Activated CD8-positive, alpha-beta T cell treated with anti-CD3 and anti-CD28 coated beads for 36 hours (primary cell): ENCODE results near the gene CAMTA1. TPM values are rescaled to one million over a fixed set of nuclear protein-coding genes. Genes with fewer than 3 reads are reported as not detected.

Experiments used
- ATAC-seq: fragments of 200-7000 bp; cut with Tn5 transposase; one replicate; pipeline ENCODE4 v1.10.0; 2021; ENCODE audit warnings: mild to moderate bottlenecking, moderate library complexity
- CTCF ChIA-PET: fragments of 350-600 bp; sonication (Branson Sonifier 250); formaldehyde crosslinking; loops from one replicate; lab custom pipeline; 2021; ENCODE audit warnings: antibody characterized with exemption; lab: Charles Lee
- POLR2A ChIA-PET: fragments of 350-600 bp; sonication (Branson Sonifier 250); formaldehyde crosslinking; loops from one replicate; lab custom pipeline; 2021; ENCODE audit warnings: antibody characterized with exemption; lab: Charles Lee
- DNase-seq: peaks from one replicate; pipeline ENCODE4 v3.0.0-alpha.2; 2020
- H3K27ac Mint-ChIP-seq: one replicate; pipeline ENCODE4 v1.8.0; 2021; ENCODE audit warnings: mild to moderate bottlenecking, mixed read lengths
- H3K27me3 Mint-ChIP-seq: one replicate; pipeline ENCODE4 v1.8.0; 2021; ENCODE audit warnings: mixed read lengths
- H3K36me3 Mint-ChIP-seq: one replicate; pipeline ENCODE4 v1.8.0; 2021; ENCODE audit warnings: low read depth, mixed read lengths
- H3K4me1 Mint-ChIP-seq: one replicate; pipeline ENCODE4 v1.8.0; 2021; ENCODE audit warnings: low read depth, mixed read lengths
- H3K4me3 Mint-ChIP-seq: one replicate; pipeline ENCODE4 v1.8.0; 2021; ENCODE audit warnings: mild to moderate bottlenecking, moderate library complexity, mixed read lengths
- H3K9me3 Mint-ChIP-seq: one replicate; pipeline ENCODE4 v1.8.0; 2021; ENCODE audit warnings: mixed read lengths
- intact Hi-C: fragments of 100-400 bp; cut with micrococcal nuclease; formaldehyde crosslinking; loops from one replicate; pipeline ENCODE4 v1.10.0; 2022
- total RNA-seq, 2 experiments: library from RNA; stranded (reverse); gene quantifications; one replicate each; pipeline ENCODE4 v1.2.3, GENCODE V29; 2021
- TF ChIP-seq, protein P1 (sequence below): fragments of 200-600 bp; IDR thresholded peaks from one replicate; pipeline ENCODE4 v1.8.0; 2022; ENCODE audit warnings: antibody characterized with exemption, mild to moderate bottlenecking

CAMTA1 gene
- total RNA-seq, 2 experiments from 2014 or later = 67.7 to 70.9 TPM

DNA sequence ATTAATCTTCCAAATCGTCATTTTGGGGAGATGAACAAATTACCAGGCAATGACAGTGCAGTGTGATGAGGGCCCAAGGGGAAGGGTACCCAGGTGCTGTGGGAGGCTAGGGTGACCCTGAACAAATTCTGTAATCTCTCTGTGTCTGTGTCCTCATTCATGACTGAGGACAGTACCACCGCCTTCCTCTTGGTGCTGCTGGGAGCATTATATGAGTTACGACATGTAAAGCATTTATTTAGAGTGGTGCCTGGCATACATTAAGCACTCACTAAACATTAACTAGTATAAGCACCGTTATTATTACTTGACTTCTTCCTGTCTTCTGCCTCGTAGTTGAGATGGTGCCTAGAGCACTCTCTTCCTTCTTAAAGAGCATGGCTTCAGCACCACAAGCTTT is 517.6 kb downstream of the CAMTA1 start:
- POLR2A ChIA-PET = no interaction called here
- intact Hi-C loops = no loop called here
- CTCF ChIA-PET = no interaction called here
- no peak for DNase-seq
- no peak for ATAC-seq
- Mint-ChIP-seq H3K4me1 (no peaks in the 10 kb centered on the region), H3K9me3 (peaks cover 2% of the 10 kb centered on the region), H3K36me3 (no peaks in the 10 kb centered on the region), H3K4me3 (no peak overlapping the region), H3K27ac (no peak overlapping the region), H3K27me3 (peaks cover 9% of the 10 kb centered on the region)
- TF ChIP-seq, protein P1, sequence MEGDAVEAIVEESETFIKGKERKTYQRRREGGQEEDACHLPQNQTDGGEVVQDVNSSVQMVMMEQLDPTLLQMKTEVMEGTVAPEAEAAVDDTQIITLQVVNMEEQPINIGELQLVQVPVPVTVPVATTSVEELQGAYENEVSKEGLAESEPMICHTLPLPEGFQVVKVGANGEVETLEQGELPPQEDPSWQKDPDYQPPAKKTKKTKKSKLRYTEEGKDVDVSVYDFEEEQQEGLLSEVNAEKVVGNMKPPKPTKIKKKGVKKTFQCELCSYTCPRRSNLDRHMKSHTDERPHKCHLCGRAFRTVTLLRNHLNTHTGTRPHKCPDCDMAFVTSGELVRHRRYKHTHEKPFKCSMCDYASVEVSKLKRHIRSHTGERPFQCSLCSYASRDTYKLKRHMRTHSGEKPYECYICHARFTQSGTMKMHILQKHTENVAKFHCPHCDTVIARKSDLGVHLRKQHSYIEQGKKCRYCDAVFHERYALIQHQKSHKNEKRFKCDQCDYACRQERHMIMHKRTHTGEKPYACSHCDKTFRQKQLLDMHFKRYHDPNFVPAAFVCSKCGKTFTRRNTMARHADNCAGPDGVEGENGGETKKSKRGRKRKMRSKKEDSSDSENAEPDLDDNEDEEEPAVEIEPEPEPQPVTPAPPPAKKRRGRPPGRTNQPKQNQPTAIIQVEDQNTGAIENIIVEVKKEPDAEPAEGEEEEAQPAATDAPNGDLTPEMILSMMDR = no peak

DNA sequence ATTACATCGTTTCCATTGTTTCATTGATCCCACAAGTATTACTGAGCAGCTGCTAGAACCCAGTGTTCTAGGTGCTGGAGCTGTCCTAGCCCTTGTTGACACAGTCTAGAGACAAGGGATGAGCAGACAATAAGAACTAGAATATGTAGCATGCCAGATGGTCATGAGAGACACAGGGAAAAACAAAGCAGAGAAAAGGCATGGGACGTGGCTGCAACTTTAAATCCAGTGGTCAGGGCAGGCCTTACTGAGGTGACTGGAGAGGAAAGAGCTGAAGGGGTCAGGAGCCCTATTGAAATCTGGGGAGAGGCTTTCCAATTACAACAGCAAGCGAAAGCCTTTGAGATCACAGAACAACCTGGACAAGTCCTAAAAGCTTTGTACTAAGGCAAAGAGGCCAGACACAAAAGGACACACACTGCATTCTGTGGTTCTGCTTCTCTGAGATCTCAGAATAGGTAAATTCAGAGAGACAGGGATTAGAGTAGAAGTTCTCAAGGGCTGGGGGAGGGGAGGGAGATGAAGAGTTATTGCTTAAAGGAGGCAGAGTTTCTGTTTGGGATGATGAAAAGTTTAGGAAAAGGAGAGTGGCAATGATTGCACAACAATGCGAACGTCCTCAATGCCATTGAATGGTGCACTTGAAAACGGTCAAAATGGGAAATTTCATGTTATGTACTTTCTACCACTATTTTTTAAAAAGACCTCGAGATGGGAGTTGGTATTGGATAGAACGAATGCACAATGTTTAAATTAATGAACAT is 518.5 kb downstream of the CAMTA1 start:
- H3K36me3 Mint-ChIP-seq = no peaks in the 10 kb centered on the region
- POLR2A ChIA-PET = no interaction called here
- peaks cover 7% of the 10 kb centered on the region for H3K9me3 Mint-ChIP-seq
- CTCF ChIA-PET = no interaction called here
- no peak overlapping the region for H3K27ac Mint-ChIP-seq
- TF ChIP-seq, protein P1 = no peak
- no peak overlapping the region for H3K4me3 Mint-ChIP-seq
- intact Hi-C loops = no loop called here
- peaks cover 9% of the 10 kb centered on the region for H3K27me3 Mint-ChIP-seq
- no peak for ATAC-seq
- H3K4me1 Mint-ChIP-seq = no peaks in the 10 kb centered on the region
- DNase-seq = no peak

DNA sequence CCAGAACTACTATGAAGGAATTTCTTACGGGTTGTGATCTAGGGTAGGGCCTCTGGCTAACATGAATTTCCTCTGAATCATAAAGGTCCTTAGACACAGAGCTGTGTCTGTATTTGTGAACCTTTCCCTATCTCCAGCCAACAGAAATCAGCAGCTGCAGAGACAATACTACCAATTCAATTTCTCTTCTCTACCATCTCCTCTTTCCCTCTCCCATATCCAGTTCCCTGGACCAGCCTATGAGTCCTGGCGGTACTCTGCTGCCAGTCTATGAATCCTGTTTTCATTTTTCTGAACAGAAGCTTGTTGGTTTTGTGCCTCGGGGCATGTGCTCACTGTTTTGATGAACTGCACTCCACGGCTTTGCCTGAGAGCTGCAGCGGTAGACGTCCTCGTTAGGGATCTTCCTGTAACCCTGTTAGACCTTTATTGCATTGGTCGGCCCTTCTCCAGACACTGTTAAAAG is 527.9 kb downstream of the CAMTA1 start:
- peaks cover 7% of the 10 kb centered on the region for H3K27me3 Mint-ChIP-seq
- POLR2A ChIA-PET = no interaction called here
- intact Hi-C loops = no loop called here
- no peak overlapping the region for H3K27ac Mint-ChIP-seq
- ATAC-seq (no peak), DNase-seq (no peak)
- CTCF ChIA-PET = no interaction called here
- TF ChIP-seq, protein P1 = no peak
- H3K36me3 Mint-ChIP-seq = no peaks in the 10 kb centered on the region
- H3K4me3 Mint-ChIP-seq = no peak overlapping the region
- H3K4me1 Mint-ChIP-seq = no peaks in the 10 kb centered on the region
- peaks cover 5% of the 10 kb centered on the region for H3K9me3 Mint-ChIP-seq

DNA sequence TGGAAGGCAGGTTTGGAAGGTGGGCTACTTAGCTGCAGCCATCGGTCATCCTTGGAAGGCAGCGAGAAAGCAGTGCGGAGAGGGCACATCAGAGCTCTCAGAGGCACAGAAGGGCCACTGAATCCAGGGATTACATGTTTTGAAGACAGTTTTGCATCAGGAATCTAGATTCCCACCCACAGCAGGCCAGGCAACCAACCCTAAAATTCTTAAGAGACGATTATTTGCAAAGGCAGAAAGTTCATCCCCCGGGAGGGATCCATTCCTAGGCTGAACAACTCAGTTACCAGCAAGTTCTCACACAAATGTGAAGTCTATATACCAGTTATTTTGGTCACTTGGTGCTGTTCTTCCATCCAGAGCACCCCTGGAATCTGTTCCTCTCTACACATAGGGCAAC is 528.6 kb downstream of the CAMTA1 start:
- DNase-seq (no peak), ATAC-seq (no peak)
- intact Hi-C loops = no loop called here
- Mint-ChIP-seq H3K4me3 (no peak overlapping the region), H3K27ac (no peak overlapping the region), H3K27me3 (peaks cover 7% of the 10 kb centered on the region), H3K4me1 (no peaks in the 10 kb centered on the region), H3K9me3 (peaks cover 3% of the 10 kb centered on the region), H3K36me3 (no peaks in the 10 kb centered on the region)
- POLR2A ChIA-PET = no interaction called here
- CTCF ChIA-PET = no interaction called here
- TF ChIP-seq, protein P1 = no peak

DNA sequence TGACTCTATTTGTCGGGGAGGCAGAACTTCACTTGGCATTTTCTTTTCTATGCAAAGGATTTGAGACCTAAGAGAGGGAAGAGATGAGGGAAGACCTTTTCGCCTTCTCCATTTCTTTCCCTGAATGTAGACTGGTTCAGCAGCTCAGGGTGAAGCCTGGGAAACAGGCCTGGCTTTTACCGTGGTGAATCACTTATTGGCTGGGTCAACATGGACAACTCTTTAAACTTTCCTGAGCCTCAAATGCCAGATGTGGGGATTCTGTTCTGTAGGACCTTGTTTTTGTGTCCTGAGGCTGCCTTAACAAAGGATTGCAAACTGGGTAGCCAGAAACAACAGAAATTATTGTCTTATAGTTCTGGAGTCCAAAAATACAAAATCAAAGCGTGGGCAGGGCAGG is 530.1 kb downstream of the CAMTA1 start:
- Mint-ChIP-seq H3K4me3 (no peak overlapping the region), H3K27me3 (peaks cover 7% of the 10 kb centered on the region), H3K4me1 (no peaks in the 10 kb centered on the region), H3K36me3 (no peaks in the 10 kb centered on the region), H3K27ac (no peak overlapping the region), H3K9me3 (no peaks in the 10 kb centered on the region)
- DNase-seq (no peak), ATAC-seq (no peak)
- ChIA-PET CTCF (no interaction called here), POLR2A (no interaction called here)
- TF ChIP-seq, protein P1 = no peak
- intact Hi-C loops = no loop called here
